Measurements from ENCODE around the gene GLB1L3.

The GLB1L3 gene

DNA sequence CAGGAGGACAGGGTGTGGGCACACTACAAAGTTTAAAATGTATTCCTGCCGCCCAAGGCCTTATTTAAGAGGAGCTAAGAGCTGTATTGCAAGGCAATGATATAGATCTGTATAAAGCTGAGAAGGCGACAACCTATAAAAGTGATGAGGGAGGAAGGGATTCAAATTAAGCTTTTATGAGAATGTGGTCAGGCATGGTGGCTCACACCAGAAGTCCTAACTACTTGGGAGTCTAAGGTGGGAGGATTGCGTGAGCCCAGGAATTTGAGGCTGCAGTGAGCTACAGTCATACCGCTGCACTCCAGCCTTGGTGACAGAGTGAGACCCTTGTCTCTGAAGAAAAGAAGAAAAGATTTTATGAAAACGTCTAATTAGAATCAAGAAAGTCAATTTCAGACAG, 9.7 kb upstream of the GLB1L3 start:
- DNase-seq (ENCODE audit: low read depth in 1 of 2, low spot score in 1 of 2) = no peak
- H3K27ac ChIP-seq (replicated peaks) = no peak overlapping the region
- H3K4me3 ChIP-seq (replicated peaks; ENCODE audit: insufficient read depth, low read length) = no peak overlapping the region
- no peak for TF ChIP-seq GABPA (IDR thresholded peaks at IDR 0.05; ENCODE audit: low read depth)
- TF ChIP-seq, protein P1, sequence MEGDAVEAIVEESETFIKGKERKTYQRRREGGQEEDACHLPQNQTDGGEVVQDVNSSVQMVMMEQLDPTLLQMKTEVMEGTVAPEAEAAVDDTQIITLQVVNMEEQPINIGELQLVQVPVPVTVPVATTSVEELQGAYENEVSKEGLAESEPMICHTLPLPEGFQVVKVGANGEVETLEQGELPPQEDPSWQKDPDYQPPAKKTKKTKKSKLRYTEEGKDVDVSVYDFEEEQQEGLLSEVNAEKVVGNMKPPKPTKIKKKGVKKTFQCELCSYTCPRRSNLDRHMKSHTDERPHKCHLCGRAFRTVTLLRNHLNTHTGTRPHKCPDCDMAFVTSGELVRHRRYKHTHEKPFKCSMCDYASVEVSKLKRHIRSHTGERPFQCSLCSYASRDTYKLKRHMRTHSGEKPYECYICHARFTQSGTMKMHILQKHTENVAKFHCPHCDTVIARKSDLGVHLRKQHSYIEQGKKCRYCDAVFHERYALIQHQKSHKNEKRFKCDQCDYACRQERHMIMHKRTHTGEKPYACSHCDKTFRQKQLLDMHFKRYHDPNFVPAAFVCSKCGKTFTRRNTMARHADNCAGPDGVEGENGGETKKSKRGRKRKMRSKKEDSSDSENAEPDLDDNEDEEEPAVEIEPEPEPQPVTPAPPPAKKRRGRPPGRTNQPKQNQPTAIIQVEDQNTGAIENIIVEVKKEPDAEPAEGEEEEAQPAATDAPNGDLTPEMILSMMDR (IDR thresholded peaks at IDR 0.05; ENCODE audit: insufficient read depth, low read length) = no peak
- TF ChIP-seq POLR2AphosphoS5 (IDR thresholded peaks at IDR 0.05; ENCODE audit: low read depth) = no peak
- TF ChIP-seq, protein P2, sequence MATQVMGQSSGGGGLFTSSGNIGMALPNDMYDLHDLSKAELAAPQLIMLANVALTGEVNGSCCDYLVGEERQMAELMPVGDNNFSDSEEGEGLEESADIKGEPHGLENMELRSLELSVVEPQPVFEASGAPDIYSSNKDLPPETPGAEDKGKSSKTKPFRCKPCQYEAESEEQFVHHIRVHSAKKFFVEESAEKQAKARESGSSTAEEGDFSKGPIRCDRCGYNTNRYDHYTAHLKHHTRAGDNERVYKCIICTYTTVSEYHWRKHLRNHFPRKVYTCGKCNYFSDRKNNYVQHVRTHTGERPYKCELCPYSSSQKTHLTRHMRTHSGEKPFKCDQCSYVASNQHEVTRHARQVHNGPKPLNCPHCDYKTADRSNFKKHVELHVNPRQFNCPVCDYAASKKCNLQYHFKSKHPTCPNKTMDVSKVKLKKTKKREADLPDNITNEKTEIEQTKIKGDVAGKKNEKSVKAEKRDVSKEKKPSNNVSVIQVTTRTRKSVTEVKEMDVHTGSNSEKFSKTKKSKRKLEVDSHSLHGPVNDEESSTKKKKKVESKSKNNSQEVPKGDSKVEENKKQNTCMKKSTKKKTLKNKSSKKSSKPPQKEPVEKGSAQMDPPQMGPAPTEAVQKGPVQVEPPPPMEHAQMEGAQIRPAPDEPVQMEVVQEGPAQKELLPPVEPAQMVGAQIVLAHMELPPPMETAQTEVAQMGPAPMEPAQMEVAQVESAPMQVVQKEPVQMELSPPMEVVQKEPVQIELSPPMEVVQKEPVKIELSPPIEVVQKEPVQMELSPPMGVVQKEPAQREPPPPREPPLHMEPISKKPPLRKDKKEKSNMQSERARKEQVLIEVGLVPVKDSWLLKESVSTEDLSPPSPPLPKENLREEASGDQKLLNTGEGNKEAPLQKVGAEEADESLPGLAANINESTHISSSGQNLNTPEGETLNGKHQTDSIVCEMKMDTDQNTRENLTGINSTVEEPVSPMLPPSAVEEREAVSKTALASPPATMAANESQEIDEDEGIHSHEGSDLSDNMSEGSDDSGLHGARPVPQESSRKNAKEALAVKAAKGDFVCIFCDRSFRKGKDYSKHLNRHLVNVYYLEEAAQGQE (IDR thresholded peaks at IDR 0.05; ENCODE audit: insufficient replicate concordance, low read depth) = no peak
- no peak for TF ChIP-seq SPI1 (IDR thresholded peaks at IDR 0.05; ENCODE audit: borderline replicate concordance, low read depth)
- H3K27me3 ChIP-seq (ENCODE audit: insufficient read depth, poor library complexity, severe bottlenecking) = no peaks in the 10 kb centered on the region

DNA sequence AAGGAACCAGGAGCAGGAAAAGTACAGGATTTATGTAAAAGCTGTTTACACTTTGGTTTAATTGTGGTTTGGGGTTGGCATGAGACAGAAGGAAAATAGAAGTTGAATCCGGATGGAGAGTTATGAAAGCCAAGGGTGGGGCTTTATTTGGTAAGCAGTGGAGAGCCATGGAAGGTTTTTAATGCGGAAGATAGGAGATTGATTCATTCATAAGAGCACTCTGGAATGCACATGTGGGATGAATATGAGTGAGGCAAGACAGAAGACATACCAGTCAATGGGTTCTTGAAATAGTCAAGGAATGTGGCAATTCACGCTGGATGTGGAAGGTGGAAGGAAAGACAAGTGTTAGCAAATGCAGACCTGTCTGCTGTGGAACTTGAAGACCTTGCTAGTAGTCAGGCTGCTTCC, 9.3 kb upstream of the GLB1L3 start:
- H3K27ac ChIP-seq (replicated peaks) = no peak overlapping the region
- DNase-seq (ENCODE audit: low read depth in 1 of 2, low spot score in 1 of 2) = peak in 1 of 2 experiments; percentile 23

DNA sequence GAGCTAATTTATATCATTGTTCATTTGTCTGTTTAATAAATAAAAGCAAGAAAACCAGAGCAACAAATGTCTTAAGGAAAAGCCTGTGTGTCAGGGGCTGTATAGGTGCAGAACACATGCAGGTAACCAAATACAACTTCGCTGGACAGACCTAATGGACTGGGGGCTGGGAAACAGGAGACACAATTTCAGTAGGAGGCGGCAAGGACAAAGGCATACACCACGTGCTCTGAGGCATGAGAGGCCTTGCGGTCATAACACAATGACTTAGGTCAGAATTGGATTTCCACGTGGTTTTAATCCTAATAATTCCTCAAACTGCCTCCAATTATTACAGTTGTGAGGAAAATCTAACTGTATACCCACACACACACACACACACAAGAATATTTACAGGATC, 8.7 kb upstream of the GLB1L3 start:
- no peak overlapping the region for H3K27ac ChIP-seq (replicated peaks)
- H3K4me3 ChIP-seq (replicated peaks; ENCODE audit: insufficient read depth, low read length) = no peak overlapping the region
- DNase-seq (ENCODE audit: low read depth in 1 of 2, low spot score in 1 of 2) = no peak
- H3K27me3 ChIP-seq (ENCODE audit: insufficient read depth, poor library complexity, severe bottlenecking) = peaks cover under 1% of the 10 kb centered on the region
- TF ChIP-seq, protein P1 (IDR thresholded peaks at IDR 0.05; ENCODE audit: insufficient read depth, low read length) = no peak
- TF ChIP-seq POLR2AphosphoS5 (IDR thresholded peaks at IDR 0.05; ENCODE audit: low read depth) (no peak), SPI1 (IDR thresholded peaks at IDR 0.05; ENCODE audit: borderline replicate concordance, low read depth) (no peak), GABPA (IDR thresholded peaks at IDR 0.05; ENCODE audit: low read depth) (no peak)
- TF ChIP-seq, protein P2 (IDR thresholded peaks at IDR 0.05; ENCODE audit: insufficient replicate concordance, low read depth) = no peak

More for the DNA sequence above, 9.3 kb upstream of the GLB1L3 start:
- H3K4me3 ChIP-seq (replicated peaks; ENCODE audit: insufficient read depth, low read length) = no peak overlapping the region
- TF ChIP-seq, protein P1 (IDR thresholded peaks at IDR 0.05; ENCODE audit: insufficient read depth, low read length) = no peak
- TF ChIP-seq, protein P2 (IDR thresholded peaks at IDR 0.05; ENCODE audit: insufficient replicate concordance, low read depth) = no peak
- no peak for TF ChIP-seq POLR2AphosphoS5 (IDR thresholded peaks at IDR 0.05; ENCODE audit: low read depth)
- no peak for TF ChIP-seq GABPA (IDR thresholded peaks at IDR 0.05; ENCODE audit: low read depth)
- no peak for TF ChIP-seq SPI1 (IDR thresholded peaks at IDR 0.05; ENCODE audit: borderline replicate concordance, low read depth)
- no peaks in the 10 kb centered on the region for H3K27me3 ChIP-seq (ENCODE audit: insufficient read depth, poor library complexity, severe bottlenecking)

Data from HL-60 (cell line).